Urothelium cell line (cell line): ENCODE measurements around the gene VANGL1.

ENCODE experiments used
- DNase-seq: peaks from one replicate; pipeline ENCODE4 v3.0.0; 2011; ENCODE audit warnings: low spot score, mixed read lengths
- FAIRE-seq: peaks from 2 replicates; lab custom pipeline; 2011; peaks lifted over from hg19 to GRCh38; lab: Jason Lieb, UNC

The VANGL1 gene

DNA sequence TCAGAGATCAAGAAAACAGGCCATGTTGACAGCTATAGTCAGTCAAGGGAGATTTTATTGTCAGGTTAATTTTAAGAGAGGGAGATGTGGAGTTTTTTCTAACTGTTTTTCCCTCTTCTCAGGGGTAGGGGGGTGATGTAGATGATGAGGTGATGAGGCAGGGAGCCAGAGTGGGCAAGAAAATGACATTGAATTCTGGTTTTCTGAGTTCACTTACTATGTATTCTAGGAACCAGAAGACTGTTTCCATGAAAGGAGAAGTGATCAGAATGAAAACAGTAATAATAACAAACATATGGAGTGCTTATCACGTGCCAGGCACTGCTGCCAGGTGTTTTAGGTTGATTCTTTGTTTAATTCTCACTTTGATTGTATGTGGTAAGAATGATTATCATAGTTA is 86.6 kb downstream of the VANGL1 start:
- FAIRE-seq (no peak), DNase-seq (no peak)

DNA sequence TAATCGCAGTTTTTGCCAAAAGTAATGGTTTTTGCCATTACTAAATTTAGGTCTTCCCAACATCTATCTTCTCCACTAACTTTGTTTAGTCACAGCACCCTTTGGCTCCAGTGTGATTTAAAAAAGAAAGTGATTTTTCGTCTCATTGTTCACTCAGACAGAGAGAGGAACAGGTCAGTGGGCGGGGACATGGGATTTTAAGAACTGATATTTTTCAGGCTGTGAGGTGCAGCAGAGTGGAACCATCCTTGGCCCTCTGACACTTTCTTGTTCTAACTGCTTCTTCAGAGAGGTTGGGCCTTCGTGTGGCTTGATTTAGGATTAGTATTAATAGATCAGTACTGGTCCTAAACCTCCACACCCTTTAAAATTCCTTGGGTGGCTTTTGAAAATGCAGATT is 88.0 kb downstream of the VANGL1 start:
- no peak for DNase-seq
- FAIRE-seq: peak; percentile 68

DNA sequence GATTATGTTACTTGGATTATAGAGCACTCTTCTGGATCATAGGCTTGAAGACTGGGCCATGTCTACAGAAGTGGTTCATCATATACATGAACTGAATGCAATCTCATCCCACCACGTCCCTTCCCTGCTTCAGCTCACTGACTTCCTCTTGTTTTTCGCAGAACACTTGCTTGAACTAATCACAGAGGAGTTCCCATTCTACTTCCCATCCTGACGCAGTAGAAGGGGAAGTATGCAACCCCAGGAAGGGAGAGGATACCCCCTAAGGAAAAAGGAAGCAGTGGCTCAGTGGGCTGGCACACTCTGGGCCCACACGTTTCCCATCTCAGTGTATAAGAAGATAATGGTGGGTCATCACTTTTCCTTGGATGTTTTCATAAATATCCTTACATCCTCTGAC is 90.5 kb downstream of the VANGL1 start:
- DNase-seq (no peak), FAIRE-seq (no peak)

DNA sequence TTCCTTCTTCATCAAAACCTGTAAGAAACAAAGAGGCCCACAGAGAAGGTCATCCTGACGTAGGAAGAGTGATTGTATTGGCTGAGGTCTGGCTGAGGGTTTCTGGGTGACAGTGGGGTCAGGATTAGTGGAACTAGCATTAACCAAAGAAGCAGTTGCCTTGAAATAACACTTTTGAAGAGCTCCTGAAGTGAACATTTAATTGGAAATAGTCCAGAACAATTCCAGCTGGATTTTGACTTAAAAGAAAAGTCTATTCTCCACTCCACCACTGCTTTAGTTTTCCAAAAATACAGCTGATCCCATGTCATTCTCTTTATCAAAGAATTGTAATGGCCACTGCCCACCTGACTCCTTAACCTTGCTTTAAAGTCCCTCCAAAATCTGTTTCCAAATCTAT is 99.0 kb downstream of the VANGL1 start:
- FAIRE-seq (no peak), DNase-seq (no peak)

DNA sequence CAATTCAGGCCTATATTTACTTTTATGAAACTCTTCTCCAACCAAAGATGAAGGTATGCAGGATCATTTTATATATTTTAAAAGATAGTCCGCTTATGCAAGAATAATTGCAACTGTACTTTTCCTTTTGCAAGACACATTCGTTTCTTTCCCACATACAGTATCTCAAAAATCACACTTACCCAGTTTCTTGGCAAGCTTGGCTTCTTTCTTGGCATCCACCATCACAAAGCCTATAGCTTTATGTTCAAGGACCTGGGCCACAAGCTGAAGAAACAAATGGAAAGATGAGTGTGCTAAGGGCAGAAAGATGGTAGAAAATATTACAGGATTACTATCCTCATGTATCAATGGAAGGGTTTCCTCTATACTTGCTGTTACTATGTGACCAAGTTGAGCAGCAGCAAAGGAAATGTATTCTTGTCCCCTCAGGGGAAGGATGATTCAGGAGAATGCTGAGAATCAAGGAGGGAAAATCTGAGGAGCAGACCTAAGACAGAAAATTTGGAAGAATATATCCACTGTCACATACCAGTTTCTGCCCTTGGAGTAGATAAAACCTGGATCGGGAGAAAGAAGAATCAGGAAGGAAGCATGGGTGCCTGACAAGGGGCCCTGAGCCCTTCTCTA is 103.0 kb downstream of the VANGL1 start:
- FAIRE-seq (no peak), DNase-seq (no peak)

DNA sequence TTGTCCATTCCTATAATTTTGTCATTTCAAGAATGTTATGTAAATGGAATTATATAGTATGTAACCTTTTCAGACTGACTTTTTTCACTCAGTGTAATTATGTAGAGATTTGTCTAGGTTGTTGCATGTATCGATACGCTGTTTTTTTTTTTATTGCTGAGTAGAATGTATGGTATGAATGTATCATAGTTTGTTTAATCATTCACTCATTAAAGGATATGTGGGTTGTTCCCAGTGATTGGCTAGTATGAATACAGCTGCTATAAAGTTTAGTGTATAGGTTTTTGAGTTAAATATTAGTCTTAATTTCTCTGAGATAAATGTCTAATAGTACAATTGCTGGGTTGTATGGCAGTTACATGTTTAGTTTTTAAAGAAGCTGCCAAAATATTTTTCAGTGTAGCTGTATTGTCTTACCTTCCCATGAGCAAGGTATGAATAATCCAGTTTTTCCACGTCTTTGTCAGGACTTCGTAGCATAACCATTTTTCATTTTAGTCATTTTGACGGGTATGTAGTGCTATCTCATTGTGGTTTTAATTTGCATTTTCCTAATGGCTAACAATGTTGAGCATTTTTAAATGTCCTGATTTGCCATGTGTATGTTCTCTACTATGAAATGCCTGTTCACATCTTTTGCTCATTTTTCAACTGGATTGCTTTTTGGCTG is 104.4 kb downstream of the VANGL1 start:
- DNase-seq (no peak), FAIRE-seq (no peak)
